Measurements from ENCODE around the gene POU2F3. TPM values are rescaled to one million over a fixed set of nuclear protein-coding genes. Genes with fewer than 3 reads are reported as not detected.

The POU2F3 gene
- total and polyA plus RNA-seq, 2 experiments from 2014 or later = not detected

- WGBS (ENCODE audit: low lambda C conversion rate, missing lambda C conversion rate) = 2% methylated on average over 8 of the region's 8 CpGs
- H3K9me3 ChIP-seq (ENCODE audit: low read depth) = no peaks in the 10 kb centered on the region
- H3K4me1 ChIP-seq (ENCODE audit: insufficient read depth) = peaks cover 29% of the 10 kb centered on the region
- peak; percentile 88 for DNase-seq (ENCODE audit: low spot score)
- no peaks in the 10 kb centered on the region for H3K36me3 ChIP-seq (replicated peaks; ENCODE audit: insufficient read depth, low read depth)
- H2AFZ ChIP-seq = peak overlapping the region; percentile 87
- H3K4me2 ChIP-seq = peak overlapping the region; percentile 88
- no peaks in the 10 kb centered on the region for H3K9me2 ChIP-seq (replicated peaks; ENCODE audit: insufficient read depth)
- peaks cover 33% of the 10 kb centered on the region for H3K79me2 ChIP-seq
- H3K4me3 ChIP-seq = peak overlapping the region; percentile 46
- TF ChIP-seq EZH2 (IDR thresholded peaks at IDR 0.05; ENCODE audit: borderline replicate concordance) = no peak
- peak; percentile 75 for TF ChIP-seq CTCF (IDR thresholded peaks at IDR 0.05; ENCODE audit: poor library complexity)
- H4K20me1 ChIP-seq (ENCODE audit: insufficient read depth, poor library complexity, severe bottlenecking) = peaks cover 30% of the 10 kb centered on the region
- no peaks in the 10 kb centered on the region for H3K27me3 ChIP-seq
- peak overlapping the region; percentile 99 for H3K27ac ChIP-seq
Measured at GRCh38 chr11:120334894-120335462, 95.0 kb downstream of the POU2F3 start.

DNA sequence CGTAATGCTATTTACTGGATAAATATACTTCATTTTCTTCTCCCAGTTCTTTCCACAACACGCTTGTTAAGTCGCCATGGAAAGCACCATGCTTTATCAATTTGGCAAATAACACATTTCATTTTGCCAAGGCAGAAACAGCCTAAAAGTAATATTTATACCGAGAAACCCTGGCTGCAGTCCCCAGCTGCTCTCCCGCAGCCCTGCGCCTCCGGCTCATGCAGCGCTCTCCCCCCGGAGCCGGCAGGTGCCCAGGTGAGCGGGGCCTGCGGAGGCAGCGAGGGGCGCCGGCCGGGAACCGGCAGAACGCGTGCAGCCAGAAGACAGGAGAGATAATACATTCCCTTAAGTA is 95.6 kb downstream of the POU2F3 start:
- peaks cover 34% of the 10 kb centered on the region for H3K4me1 ChIP-seq (ENCODE audit: insufficient read depth)
- TF ChIP-seq EZH2phosphoT487 (IDR thresholded peaks at IDR 0.05; ENCODE audit: low read depth, severe bottlenecking, unreplicated experiment) = no peak
- no peak for TF ChIP-seq EZH2 (IDR thresholded peaks at IDR 0.05; ENCODE audit: borderline replicate concordance)
- TF ChIP-seq CTCF (IDR thresholded peaks at IDR 0.05; ENCODE audit: poor library complexity) = no peak
- no peaks in the 10 kb centered on the region for H3K9me3 ChIP-seq (ENCODE audit: low read depth)
- H3K27me3 ChIP-seq = no peaks in the 10 kb centered on the region
- peak overlapping the region; percentile 88 for H3K4me2 ChIP-seq
- no peaks in the 10 kb centered on the region for H3K9me2 ChIP-seq (replicated peaks; ENCODE audit: insufficient read depth)
- peak overlapping the region; percentile 99 for H3K27ac ChIP-seq
- H2AFZ ChIP-seq = peak overlapping the region; percentile 87
- DNase-seq (ENCODE audit: low spot score) = no peak
- H4K20me1 ChIP-seq (ENCODE audit: insufficient read depth, poor library complexity, severe bottlenecking) = peaks cover 35% of the 10 kb centered on the region
- H3K79me2 ChIP-seq = peaks cover 39% of the 10 kb centered on the region
- under 1% methylated on average over 19 of the region's 19 CpGs for WGBS (ENCODE audit: low lambda C conversion rate, missing lambda C conversion rate)
- no peaks in the 10 kb centered on the region for H3K36me3 ChIP-seq (replicated peaks; ENCODE audit: insufficient read depth, low read depth)
- peak overlapping the region; percentile 46 for H3K4me3 ChIP-seq

- no peaks in the 10 kb centered on the region for H3K27me3 ChIP-seq
- TF ChIP-seq CTCF (IDR thresholded peaks at IDR 0.05; ENCODE audit: poor library complexity) (peak; percentile 63), EZH2phosphoT487 (IDR thresholded peaks at IDR 0.05; ENCODE audit: low read depth, severe bottlenecking, unreplicated experiment) (no peak)
- no peaks in the 10 kb centered on the region for H3K9me3 ChIP-seq (ENCODE audit: low read depth)
- peak within 1 kb of the TSS; percentile 89 for H3K4me2 ChIP-seq
- peak; percentile 98 for DNase-seq (ENCODE audit: low spot score)
- H3K4me1 ChIP-seq (ENCODE audit: insufficient read depth) = peaks cover 40% of the 10 kb centered on the region
- peak within 1 kb of the TSS; percentile 87 for H2AFZ ChIP-seq
- peak within 1 kb of the TSS; percentile 92 for H3K4me3 ChIP-seq
- H3K79me2 ChIP-seq = peaks cover 44% of the 10 kb centered on the region
- peak within 1 kb of the TSS; percentile 99 for H3K27ac ChIP-seq
- peaks cover 39% of the 10 kb centered on the region for H4K20me1 ChIP-seq (ENCODE audit: insufficient read depth, poor library complexity, severe bottlenecking)
- no peaks in the 10 kb centered on the region for H3K9me2 ChIP-seq (replicated peaks; ENCODE audit: insufficient read depth)
- H3K36me3 ChIP-seq (replicated peaks; ENCODE audit: insufficient read depth, low read depth) = no peaks in the 10 kb centered on the region
- under 1% methylated on average over 52 of the region's 92 CpGs for WGBS (ENCODE audit: low lambda C conversion rate, missing lambda C conversion rate)
Measured at GRCh38 chr11:120335908-120336640, 96.1 kb downstream of the POU2F3 start, which contains the start of gene ARHGEF12. Gene ARHGEF12, plus strand, starts transcription at chr11:120336413. Its CDS starts 831 bp downstream, at chr11:120337244.
